Stimulated activated naive CD8-positive, alpha-beta T cell treated with anti-CD3 and anti-CD28 coated beads, Interleukin-15, amount 100 ng/mL, for 72 hours (primary cell): ENCODE measurements around the gene CACNA1D.

Experiments
- ATAC-seq: fragments of 150-1000 bp; cut with Tn5 transposase; 2 replicates; pipeline ENCODE4 v1.10.0; 2021; ENCODE audit warnings: mild to moderate bottlenecking, moderate library complexity
- DNase-seq, 2 donors: peaks; one replicate each; pipeline ENCODE4 v3.0.0; 2021 to 2022
- H3K27ac Mint-ChIP-seq, 2 donors: one replicate each; pipeline ENCODE4 v1.8.0; 2022; ENCODE audit warnings: mild to moderate bottlenecking in 2 of 2, mixed read lengths in 2 of 2, moderate library complexity in 2 of 2
- H3K27me3 Mint-ChIP-seq: one replicate; pipeline ENCODE4 v1.8.0; 2022; ENCODE audit warnings: mixed read lengths
- H3K4me1 Mint-ChIP-seq: one replicate; pipeline ENCODE4 v1.8.0; 2022; ENCODE audit warnings: mild to moderate bottlenecking, mixed read lengths
- H3K4me3 Mint-ChIP-seq, 2 donors: one replicate each; pipeline ENCODE4 v1.8.0; 2022; ENCODE audit warnings: mild to moderate bottlenecking in 2 of 2, mixed read lengths in 2 of 2, moderate library complexity in 1 of 2
- H3K9me3 Mint-ChIP-seq, 2 donors: one replicate each; pipeline ENCODE4 v1.8.0; 2022; ENCODE audit warnings: mixed read lengths in 2 of 2

The CACNA1D gene

GRCh38 chr3:53486961-53487654 lies 7.3 kb upstream of the CACNA1D start:
- no peak overlapping the region for H3K4me3 Mint-ChIP-seq
- no peaks in the 10 kb centered on the region for H3K4me1 Mint-ChIP-seq
- H3K27me3 Mint-ChIP-seq = peaks cover 18% of the 10 kb centered on the region
- H3K27ac Mint-ChIP-seq = no peak overlapping the region
- DNase-seq (no peak), ATAC-seq (no peak)
- H3K9me3 Mint-ChIP-seq = no peaks in the 10 kb centered on the region

GRCh38 chr3:53489386-53489785 lies 5.0 kb upstream of the CACNA1D start:
- Mint-ChIP-seq H3K27me3 (peaks cover 31% of the 10 kb centered on the region), H3K4me1 (no peaks in the 10 kb centered on the region)

GRCh38 chr3:53489787-53490458 lies 4.5 kb upstream of the CACNA1D start:
- Mint-ChIP-seq H3K4me1 (peaks cover 1% of the 10 kb centered on the region), H3K4me3 (no peak overlapping the region), H3K9me3 (no peaks in the 10 kb centered on the region), H3K27ac (no peak overlapping the region), H3K27me3 (peaks cover 33% of the 10 kb centered on the region)
- ATAC-seq = no peak
- no peak for DNase-seq

More at GRCh38 chr3:53489386-53489785, 5.0 kb upstream of the CACNA1D start:
- no peak for DNase-seq
- H3K27ac Mint-ChIP-seq = no peak overlapping the region
- no peaks in the 10 kb centered on the region for H3K9me3 Mint-ChIP-seq
- H3K4me3 Mint-ChIP-seq = no peak overlapping the region
- ATAC-seq = no peak

- Mint-ChIP-seq H3K4me3 (no peak overlapping the region), H3K27ac (no peak overlapping the region), H3K4me1 (peaks cover 7% of the 10 kb centered on the region), H3K9me3 (no peaks in the 10 kb centered on the region), H3K27me3 (peaks cover 39% of the 10 kb centered on the region)
- DNase-seq = no peak
- ATAC-seq = no peak
Measured at GRCh38 chr3:53490459-53490968, 3.9 kb upstream of the CACNA1D start.

GRCh38 chr3:53491276-53491675 lies 3.1 kb upstream of the CACNA1D start:
- ATAC-seq (no peak), DNase-seq (no peak)
- no peak overlapping the region for H3K4me3 Mint-ChIP-seq
- peaks cover 47% of the 10 kb centered on the region for H3K27me3 Mint-ChIP-seq
- H3K4me1 Mint-ChIP-seq = peaks cover 14% of the 10 kb centered on the region
- H3K9me3 Mint-ChIP-seq = no peaks in the 10 kb centered on the region
- no peak overlapping the region for H3K27ac Mint-ChIP-seq

- DNase-seq = no peak
- Mint-ChIP-seq H3K9me3 (no peaks in the 10 kb centered on the region), H3K4me3 (peak overlapping the region; percentile 8 to 31), H3K4me1 (peaks cover 14% of the 10 kb centered on the region), H3K27me3 (peaks cover 70% of the 10 kb centered on the region), H3K27ac (no peak overlapping the region)
- no peak for ATAC-seq
Measured at GRCh38 chr3:53493595-53493962, 832 bp upstream of the CACNA1D start.

GRCh38 chr3:53495146-53495519 lies 722 bp downstream of the CACNA1D start:
- H3K27me3 Mint-ChIP-seq = peaks cover 80% of the 10 kb centered on the region
- ATAC-seq (no peak), DNase-seq (no peak)
- peak overlapping the region; percentile 52 to 62 for H3K4me3 Mint-ChIP-seq
- H3K4me1 Mint-ChIP-seq = peaks cover 14% of the 10 kb centered on the region
- H3K9me3 Mint-ChIP-seq = no peaks in the 10 kb centered on the region
- no peak overlapping the region for H3K27ac Mint-ChIP-seq

- H3K27me3 Mint-ChIP-seq = peaks cover 78% of the 10 kb centered on the region
- peak; percentile 45 for ATAC-seq
- H3K27ac Mint-ChIP-seq = no peak overlapping the region
- H3K9me3 Mint-ChIP-seq = no peaks in the 10 kb centered on the region
- H3K4me3 Mint-ChIP-seq = peak overlapping the region; percentile 49 to 62
- DNase-seq = no peak
- H3K4me1 Mint-ChIP-seq = peaks cover 14% of the 10 kb centered on the region
Measured at GRCh38 chr3:53495520-53496391, 1.3 kb downstream of the CACNA1D start.

GRCh38 chr3:53496392-53496670 lies 1.9 kb downstream of the CACNA1D start:
- no peak for DNase-seq
- peaks cover 14% of the 10 kb centered on the region for H3K4me1 Mint-ChIP-seq
- H3K27ac Mint-ChIP-seq = no peak overlapping the region
- no peak overlapping the region for H3K4me3 Mint-ChIP-seq
- no peak for ATAC-seq
- H3K9me3 Mint-ChIP-seq = no peaks in the 10 kb centered on the region
- H3K27me3 Mint-ChIP-seq = peaks cover 82% of the 10 kb centered on the region

GRCh38 chr3:53496984-53497383 lies 2.6 kb downstream of the CACNA1D start:
- no peak overlapping the region for H3K4me3 Mint-ChIP-seq
- H3K9me3 Mint-ChIP-seq = no peaks in the 10 kb centered on the region

GRCh38 chr3:53498806-53499641 lies 4.6 kb downstream of the CACNA1D start:
- no peaks in the 10 kb centered on the region for H3K9me3 Mint-ChIP-seq
- peaks cover 14% of the 10 kb centered on the region for H3K4me1 Mint-ChIP-seq
- peaks cover 77% of the 10 kb centered on the region for H3K27me3 Mint-ChIP-seq
- DNase-seq (no peak), ATAC-seq (no peak)
- H3K27ac Mint-ChIP-seq = no peak overlapping the region
- no peak overlapping the region for H3K4me3 Mint-ChIP-seq

More at GRCh38 chr3:53496984-53497383, 2.6 kb downstream of the CACNA1D start:
- ATAC-seq (no peak), DNase-seq (no peak)
- Mint-ChIP-seq H3K27ac (no peak overlapping the region), H3K4me1 (peaks cover 14% of the 10 kb centered on the region), H3K27me3 (peaks cover 75% of the 10 kb centered on the region)

GRCh38 chr3:53500165-53500777 lies 5.9 kb downstream of the CACNA1D start:
- no peak overlapping the region for H3K4me3 Mint-ChIP-seq
- peaks cover 74% of the 10 kb centered on the region for H3K27me3 Mint-ChIP-seq
- no peak overlapping the region for H3K27ac Mint-ChIP-seq
- no peaks in the 10 kb centered on the region for H3K9me3 Mint-ChIP-seq
- ATAC-seq (no peak), DNase-seq (no peak)
- peaks cover 10% of the 10 kb centered on the region for H3K4me1 Mint-ChIP-seq

GRCh38 chr3:53501178-53501577 lies 6.8 kb downstream of the CACNA1D start:
- Mint-ChIP-seq H3K4me3 (no peak overlapping the region), H3K27me3 (peaks cover 74% of the 10 kb centered on the region), H3K4me1 (peaks cover under 1% of the 10 kb centered on the region), H3K27ac (no peak overlapping the region), H3K9me3 (no peaks in the 10 kb centered on the region)
- ATAC-seq (no peak), DNase-seq (no peak)

- Mint-ChIP-seq H3K27me3 (peaks cover 63% of the 10 kb centered on the region), H3K4me3 (no peak overlapping the region), H3K4me1 (no peaks in the 10 kb centered on the region), H3K27ac (no peak overlapping the region), H3K9me3 (no peaks in the 10 kb centered on the region)
- ATAC-seq (no peak), DNase-seq (no peak)
Measured at GRCh38 chr3:53502737-53503136, 8.3 kb downstream of the CACNA1D start.

GRCh38 chr3:53503195-53503594 lies 8.8 kb downstream of the CACNA1D start:
- DNase-seq = no peak
- H3K27ac Mint-ChIP-seq = no peak overlapping the region
- no peaks in the 10 kb centered on the region for H3K9me3 Mint-ChIP-seq
- no peak overlapping the region for H3K4me3 Mint-ChIP-seq
- peaks cover 60% of the 10 kb centered on the region for H3K27me3 Mint-ChIP-seq
- ATAC-seq = no peak
- no peaks in the 10 kb centered on the region for H3K4me1 Mint-ChIP-seq
